CD14-positive monocyte (primary cell): ENCODE measurements around the gene TRIM52. TPM values are rescaled to one million over a fixed set of nuclear protein-coding genes. Genes with fewer than 3 reads are reported as not detected.
A peak's percentile ranks its signal among the peaks of the same experiment; 100 is the strongest.

Experiments
- DNase-seq, 3 donors: peaks; one replicate each; pipeline ENCODE4 v3.0.0-alpha.2; 2011 to 2022
- H2AFZ ChIP-seq: 2 replicates; pipeline ENCODE4 v1.6.0; 2012; ENCODE audit warnings: mild to moderate bottlenecking, low read depth, low read length, inconsistent platforms; ENCODE audit not compliant: insufficient read depth, poor library complexity, severe bottlenecking
- H3K27ac ChIP-seq, 2 donors: 1 replicate in 1 of 2; 2 replicates in 1 of 2; pipeline ENCODE4 v1.5.1; 2012 to 2013; ENCODE audit warnings: low read length in 2 of 2, control low read depth in 1 of 2, inconsistent platforms in 1 of 2, low read depth in 1 of 2, mild to moderate bottlenecking in 1 of 2
- H3K27me3 ChIP-seq, 2 donors: one replicate each; pipeline versions ENCODE4 v1.6.0 to v1.6.1; 2011 to 2013; ENCODE audit warnings: low read length in 2 of 2; ENCODE audit not compliant: control insufficient read depth in 2 of 2, insufficient read depth in 2 of 2
- H3K36me3 ChIP-seq, 2 donors: replicated peaks in 1 of 2; 1 replicate in 1 of 2; 2 replicates in 1 of 2; pipeline versions ENCODE4 v1.5.1 to v1.6.1; 2012 to 2013; ENCODE audit warnings: low read length in 2 of 2, control low read depth in 1 of 2, inconsistent platforms in 1 of 2, mild to moderate bottlenecking in 1 of 2; ENCODE audit not compliant: insufficient read depth in 2 of 2, control insufficient read depth in 1 of 2
- H3K4me1 ChIP-seq, 2 donors: 1 replicate in 1 of 2; 2 replicates in 1 of 2; pipeline versions ENCODE4 v1.5.1 to v1.6.1; 2012 to 2013; ENCODE audit warnings: low read length in 2 of 2, control low read depth in 1 of 2, inconsistent platforms in 1 of 2, mild to moderate bottlenecking in 1 of 2, moderate library complexity in 1 of 2; ENCODE audit not compliant: insufficient read depth in 2 of 2, control insufficient read depth in 1 of 2
- H3K4me2 ChIP-seq: replicated peaks from 2 replicates; pipeline ENCODE3; 2012; ENCODE audit warnings: low read length, moderate library complexity, mild to moderate bottlenecking; ENCODE audit not compliant: poor library complexity, severe bottlenecking; ENCODE audit errors: extremely low read depth
- H3K4me3 ChIP-seq, 3 experiments: fragments of 200-600 bp in 1 of 3; sonication (generic) in 1 of 3; replicated peaks in 1 of 3; 1 replicate in 2 of 3; 2 replicates in 1 of 3; pipeline ENCODE4 v1.5.1; 2011 to 2013; ENCODE audit warnings: low read length in 3 of 3, mild to moderate bottlenecking in 3 of 3, control low read depth in 2 of 3, low read depth in 2 of 3, inconsistent platforms in 1 of 3, moderate library complexity in 1 of 3
- H3K79me2 ChIP-seq: 2 replicates; pipeline ENCODE4 v1.6.0; 2012; ENCODE audit warnings: mild to moderate bottlenecking, control low read depth, inconsistent platforms, low read length, moderate library complexity; ENCODE audit not compliant: insufficient read depth
- H3K9ac ChIP-seq: 2 replicates; pipeline ENCODE4 v1.6.0; 2017; ENCODE audit warnings: low read length, mild to moderate bottlenecking; ENCODE audit not compliant: insufficient read depth, poor library complexity, severe bottlenecking
- H3K9me3 ChIP-seq, 2 donors: replicated peaks in 1 of 2; 1 replicate in 1 of 2; 2 replicates in 1 of 2; pipeline versions ENCODE4 v1.5.1 to v1.6.1; 2012 to 2013; ENCODE audit warnings: low read length in 2 of 2, control low read depth in 1 of 2; ENCODE audit not compliant: control insufficient read depth in 1 of 2, insufficient read depth in 1 of 2
- H4K20me1 ChIP-seq: 2 replicates; pipeline ENCODE4 v1.6.0; 2012; ENCODE audit warnings: mild to moderate bottlenecking, low read length, control low read depth, moderate library complexity; ENCODE audit not compliant: insufficient read depth
- H3K27ac Mint-ChIP-seq, 7 donors: one replicate each; pipeline ENCODE4 v1.8.0; 2020; ENCODE audit warnings: mild to moderate bottlenecking in 7 of 7, mixed read lengths in 7 of 7, moderate library complexity in 6 of 7, inconsistent platforms in 2 of 7
- H3K27me3 Mint-ChIP-seq, 3 donors: one replicate each; pipeline ENCODE4 v1.8.0; 2021 to 2022; ENCODE audit warnings: low read depth in 3 of 3, mild to moderate bottlenecking in 3 of 3, mixed read lengths in 3 of 3, moderate library complexity in 3 of 3, inconsistent platforms in 1 of 3
- H3K36me3 Mint-ChIP-seq, 2 donors: one replicate each; pipeline ENCODE4 v1.8.0; 2020; ENCODE audit warnings: mixed read lengths in 2 of 2, inconsistent platforms in 1 of 2, mild to moderate bottlenecking in 1 of 2
- H3K4me1 Mint-ChIP-seq: one replicate; pipeline ENCODE4 v1.8.0; 2020; ENCODE audit warnings: mild to moderate bottlenecking, mixed read lengths
- H3K4me3 Mint-ChIP-seq, 2 donors: one replicate each; pipeline ENCODE4 v1.8.0; 2020; ENCODE audit warnings: mild to moderate bottlenecking in 2 of 2, mixed read lengths in 2 of 2, moderate library complexity in 1 of 2
- H3K9me3 Mint-ChIP-seq, 7 donors: one replicate each; pipeline ENCODE4 v1.8.0; 2020 to 2022; ENCODE audit warnings: mixed read lengths in 7 of 7, mild to moderate bottlenecking in 6 of 7, moderate library complexity in 6 of 7, inconsistent platforms in 2 of 7
- WGBS: methylation state at CpG from one replicate; pipeline ENCODE4 v1.1.5; 2013; ENCODE audit warnings: missing lambda C conversion rate; ENCODE audit not compliant: insufficient coverage; 5-methylcytosine and 5-hydroxymethylcytosine counted together
- intact Hi-C, 2 donors: fragments of 100-400 bp; cut with micrococcal nuclease; formaldehyde crosslinking; loops; one replicate each; pipeline versions ENCODE4 v1.15.0 to v1.15.1; 2023
- polyA plus RNA-seq, 3 donors: library from polyadenylated mRNA; depleted of rRNA in 1 of 3; unstranded in 2 of 3; stranded (reverse) in 1 of 3; fragments of 300-500 nt in 2 of 3; fragments of >200 nt in 1 of 3; fragmentation: Illumina TruSeq in 2 of 3; gene quantifications; 1 replicate in 2 of 3; 2 replicates in 1 of 3; pipeline ENCODE4 v1.2.3, GENCODE V29; 2012 to 2021
- TF ChIP-seq, protein P1 (sequence below): fragments of 200-600 bp; IDR thresholded peaks from one replicate; pipeline ENCODE4 v1.8.0; 2022; ENCODE audit warnings: antibody characterized with exemption, mild to moderate bottlenecking

The TRIM52 gene
- polyA plus RNA-seq, 3 donors, result 5.7 to 26.0 (median 8.5) TPM

DNA sequence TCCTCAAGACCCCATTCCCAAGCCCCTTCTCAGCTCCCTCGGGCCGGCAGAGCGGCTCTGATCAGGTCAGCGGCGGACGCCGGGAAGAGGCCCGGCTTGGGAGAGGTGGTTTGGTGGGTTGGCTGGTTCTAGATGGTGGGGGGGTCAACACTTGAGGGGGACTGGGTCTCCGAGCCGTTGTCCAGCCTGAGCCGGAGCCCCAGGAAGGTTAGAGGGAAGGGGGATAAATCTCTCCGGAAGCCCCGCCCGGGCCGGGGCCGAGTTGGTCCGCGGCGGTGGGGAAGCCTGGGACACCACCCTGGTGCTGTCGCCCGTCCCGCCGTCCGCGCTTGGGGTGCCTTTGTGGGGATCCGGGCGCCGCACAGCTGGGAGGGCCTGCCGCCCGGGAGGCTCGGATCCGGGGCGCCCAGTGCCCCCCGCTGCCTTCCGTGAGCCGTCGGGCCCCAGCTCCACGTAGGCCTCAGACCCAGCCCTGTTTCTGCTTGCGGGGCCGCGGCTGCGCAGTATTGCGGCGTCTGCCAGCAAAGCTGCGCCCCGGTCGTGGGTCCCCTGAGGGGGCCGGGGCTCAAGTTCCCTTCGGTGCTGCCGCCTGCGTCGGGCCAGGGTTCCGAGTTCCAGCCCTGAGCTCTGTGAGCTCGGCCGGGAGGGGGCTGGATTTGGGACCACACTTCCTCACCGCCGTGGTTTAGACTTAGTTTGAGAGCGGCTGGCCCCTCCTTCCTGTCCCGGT is 542 bp upstream of the TRIM52 start:
- Mint-ChIP-seq H3K4me1 (peaks cover 43% of the 10 kb centered on the region), H3K4me3 (peak overlapping the region; percentile 95 to 96), H3K27ac (peak overlapping the region; percentile 93 to 99 (median 97)), H3K36me3 (peaks cover 15 to 21% of the 10 kb centered on the region in 2 donors), H3K27me3 (no peaks in the 10 kb centered on the region), H3K9me3 (no peaks in the 10 kb centered on the region)
- peak overlapping the region; percentile 92 for H2AFZ ChIP-seq
- under 1% methylated on average over 55 of the region's 59 CpGs for WGBS
- H4K20me1 ChIP-seq, result peaks cover 20% of the 10 kb centered on the region
- H3K9me3 ChIP-seq, result no peaks in the 10 kb centered on the region
- H3K27me3 ChIP-seq, result no peaks in the 10 kb centered on the region
- peaks cover 68% of the 10 kb centered on the region for H3K79me2 ChIP-seq
- peak overlapping the region; percentile 80 to 97 (median 89) for H3K4me3 ChIP-seq
- TF ChIP-seq, protein P1, sequence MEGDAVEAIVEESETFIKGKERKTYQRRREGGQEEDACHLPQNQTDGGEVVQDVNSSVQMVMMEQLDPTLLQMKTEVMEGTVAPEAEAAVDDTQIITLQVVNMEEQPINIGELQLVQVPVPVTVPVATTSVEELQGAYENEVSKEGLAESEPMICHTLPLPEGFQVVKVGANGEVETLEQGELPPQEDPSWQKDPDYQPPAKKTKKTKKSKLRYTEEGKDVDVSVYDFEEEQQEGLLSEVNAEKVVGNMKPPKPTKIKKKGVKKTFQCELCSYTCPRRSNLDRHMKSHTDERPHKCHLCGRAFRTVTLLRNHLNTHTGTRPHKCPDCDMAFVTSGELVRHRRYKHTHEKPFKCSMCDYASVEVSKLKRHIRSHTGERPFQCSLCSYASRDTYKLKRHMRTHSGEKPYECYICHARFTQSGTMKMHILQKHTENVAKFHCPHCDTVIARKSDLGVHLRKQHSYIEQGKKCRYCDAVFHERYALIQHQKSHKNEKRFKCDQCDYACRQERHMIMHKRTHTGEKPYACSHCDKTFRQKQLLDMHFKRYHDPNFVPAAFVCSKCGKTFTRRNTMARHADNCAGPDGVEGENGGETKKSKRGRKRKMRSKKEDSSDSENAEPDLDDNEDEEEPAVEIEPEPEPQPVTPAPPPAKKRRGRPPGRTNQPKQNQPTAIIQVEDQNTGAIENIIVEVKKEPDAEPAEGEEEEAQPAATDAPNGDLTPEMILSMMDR, result no peak
- peak overlapping the region; percentile 99 for H3K4me2 ChIP-seq
- H3K27ac ChIP-seq, result peak overlapping the region; percentile 93 to 96
- peak; percentile 71 to 74 (median 72) for DNase-seq
- peak overlapping the region; percentile 95 for H3K9ac ChIP-seq
- intact Hi-C loops, result loop anchor here (2.0 to 5.0 kb wide), 4 partner anchors 17 to 69 kb away; partner anchors contain the start of gene TRIM41 (in 2 of the 2)
- H3K36me3 ChIP-seq, result peaks cover 4 to 19% of the 10 kb centered on the region in 2 donors
- H3K4me1 ChIP-seq, result peaks cover 25 to 45% of the 10 kb centered on the region in 2 donors

DNA sequence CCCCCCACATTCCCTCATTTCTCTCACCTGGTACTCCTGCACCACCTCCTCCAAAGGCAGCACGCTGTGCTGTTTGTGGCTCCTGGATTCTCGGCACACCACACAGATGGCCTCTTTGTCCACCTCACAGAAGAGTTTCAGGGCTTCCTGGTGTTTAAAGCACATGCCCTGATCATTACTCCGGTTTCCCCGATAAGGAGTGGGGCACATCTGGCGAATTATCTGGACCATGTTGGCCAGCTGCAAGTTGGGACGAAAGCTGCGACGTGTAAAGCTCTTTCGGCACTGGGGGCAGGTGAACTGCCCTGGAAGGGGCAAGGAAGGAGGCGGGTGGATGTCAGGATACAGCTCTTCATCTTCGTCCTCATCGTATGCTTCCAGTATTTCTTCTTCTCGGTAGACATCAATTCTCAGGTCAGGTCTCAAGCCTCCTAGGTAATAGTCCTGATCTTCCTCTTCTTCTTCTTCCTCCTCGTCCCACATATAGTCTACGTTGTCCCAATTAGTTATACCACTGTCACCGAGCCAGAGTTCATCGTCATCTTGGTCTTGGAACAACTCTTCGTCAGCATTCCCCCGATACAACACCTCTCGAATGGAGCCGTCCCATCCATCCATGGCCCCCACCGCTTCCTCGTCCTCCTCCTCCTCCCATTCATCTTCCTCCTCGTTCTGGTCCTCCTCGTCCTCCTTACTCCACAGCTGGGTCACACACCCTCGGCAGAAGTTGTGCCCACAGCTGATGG is 796 bp downstream of the TRIM52 start:
- no peaks in the 10 kb centered on the region for H3K27me3 ChIP-seq
- H4K20me1 ChIP-seq, result peaks cover 33% of the 10 kb centered on the region
- H3K4me1 ChIP-seq, result peaks cover 25 to 46% of the 10 kb centered on the region in 2 donors
- Mint-ChIP-seq H3K27me3 (no peaks in the 10 kb centered on the region), H3K9me3 (no peaks in the 10 kb centered on the region), H3K36me3 (peaks cover 25 to 34% of the 10 kb centered on the region in 2 donors), H3K4me1 (peaks cover 49% of the 10 kb centered on the region), H3K4me3 (peak overlapping the region; percentile 95 to 96), H3K27ac (peak overlapping the region; percentile 93 to 99 (median 97))
- WGBS, result 5% methylated on average over 26 of the region's 26 CpGs
- peak overlapping the region; percentile 80 to 97 (median 89) for H3K4me3 ChIP-seq
- H2AFZ ChIP-seq, result peak overlapping the region; percentile 92
- peaks cover 7 to 33% of the 10 kb centered on the region in 2 donors for H3K36me3 ChIP-seq
- peak overlapping the region; percentile 93 to 96 for H3K27ac ChIP-seq
- TF ChIP-seq, protein P1, result no peak
- peak overlapping the region; percentile 99 for H3K4me2 ChIP-seq
- peaks cover 81% of the 10 kb centered on the region for H3K79me2 ChIP-seq
- DNase-seq, result no peak
- no peaks in the 10 kb centered on the region for H3K9me3 ChIP-seq
- H3K9ac ChIP-seq, result peak overlapping the region; percentile 95
- intact Hi-C loops, result loop anchor here in 1 of 2 donors (2.0 to 5.0 kb wide), 3 partner anchors 15 to 68 kb away; partner anchors contain the start of gene TRIM41
